BLaER1 (cell line): ENCODE measurements around the gene ASTN2.

Source experiments
- H3K27ac ChIP-seq: shearing (Covaris generic); formaldehyde crosslinking; 2 replicates; pipeline ENCODE4 v1.8.1; 2022
- H3K27me3 ChIP-seq: shearing (Covaris generic); formaldehyde crosslinking; 2 replicates; pipeline ENCODE4 v1.8.1; 2022
- H3K36me3 ChIP-seq: shearing (Covaris generic); formaldehyde crosslinking; 2 replicates; pipeline ENCODE4 v1.8.1; 2022
- H3K4me1 ChIP-seq: shearing (Covaris generic); formaldehyde crosslinking; 2 replicates; pipeline ENCODE4 v1.8.1; 2022
- H3K4me2 ChIP-seq: shearing (Covaris generic); formaldehyde crosslinking; 2 replicates; pipeline ENCODE4 v1.8.1; 2022
- H3K4me3 ChIP-seq: shearing (Covaris generic); formaldehyde crosslinking; 2 replicates; pipeline ENCODE4 v1.8.1; 2022
- H3K9ac ChIP-seq: shearing (Covaris generic); formaldehyde crosslinking; 2 replicates; pipeline ENCODE4 v1.8.1; 2022
- H3K9me3 ChIP-seq: shearing (Covaris generic); formaldehyde crosslinking; 2 replicates; pipeline ENCODE4 v1.8.1; 2022
- H4K20me1 ChIP-seq: shearing (Covaris generic); formaldehyde crosslinking; 2 replicates; pipeline ENCODE4 v1.8.1; 2022
- Cebpa-rat ChIP-seq: shearing (Covaris generic); IDR thresholded peaks from 2 replicates; pipeline ENCODE4 v1.8.1; 2022

Gene ASTN2

GRCh38 chr9:116423149-116423548, 991.7 kb downstream of the ASTN2 start:
- no peak overlapping the region for H3K27ac ChIP-seq
- no peaks in the 10 kb centered on the region for H3K9me3 ChIP-seq
- H3K4me3 ChIP-seq: no peak overlapping the region
- no peak overlapping the region for H3K9ac ChIP-seq
- no peaks in the 10 kb centered on the region for H3K4me1 ChIP-seq
- H3K36me3 ChIP-seq: no peaks in the 10 kb centered on the region
- no peak for TF ChIP-seq Cebpa-rat
- no peaks in the 10 kb centered on the region for H3K27me3 ChIP-seq
- H3K4me2 ChIP-seq: no peak overlapping the region
- H4K20me1 ChIP-seq: no peaks in the 10 kb centered on the region

DNA sequence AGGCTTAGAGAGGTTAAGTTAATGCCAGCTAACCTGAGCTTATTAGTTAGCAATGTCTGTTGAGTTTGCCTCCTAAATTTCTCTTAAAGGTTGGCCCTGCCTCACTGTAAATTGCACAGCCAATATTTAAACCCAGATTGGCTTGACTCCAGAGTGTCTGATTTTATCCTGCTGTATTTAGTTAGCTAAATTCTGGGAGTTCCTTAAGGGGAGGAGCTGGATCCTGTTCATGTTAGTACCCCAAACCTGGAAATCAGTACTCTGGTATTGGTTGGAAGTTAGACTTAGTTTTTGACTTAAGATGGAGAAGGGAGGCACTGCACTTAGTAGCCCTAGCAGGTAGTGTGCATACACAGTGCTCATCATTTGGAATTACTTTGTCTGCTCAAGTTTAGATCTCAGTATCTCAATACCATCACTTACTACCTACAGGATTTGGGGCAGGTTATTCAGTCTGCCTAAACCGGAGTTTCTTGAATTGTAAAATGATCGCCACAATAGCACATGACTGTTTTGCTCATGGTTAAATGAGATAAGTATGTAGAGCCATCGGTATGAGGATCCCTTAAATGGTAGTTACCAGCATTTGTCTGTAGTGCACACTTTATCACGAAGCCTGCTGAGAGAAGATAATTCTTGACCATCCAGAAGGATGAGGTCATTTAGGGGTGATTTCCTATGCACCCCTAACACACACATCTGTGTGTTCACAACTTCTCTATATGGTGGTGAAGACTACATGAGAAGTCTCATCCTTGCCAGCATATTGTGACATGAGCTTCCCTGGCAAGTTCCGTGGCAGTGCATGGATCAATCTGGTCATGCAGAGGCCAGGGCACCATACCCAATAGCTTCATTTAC, 992.5 kb downstream of the ASTN2 start:
- no peak for TF ChIP-seq Cebpa-rat
- Histone ChIP-seq H3K9me3 (no peaks in the 10 kb centered on the region), H4K20me1 (no peaks in the 10 kb centered on the region)

DNA sequence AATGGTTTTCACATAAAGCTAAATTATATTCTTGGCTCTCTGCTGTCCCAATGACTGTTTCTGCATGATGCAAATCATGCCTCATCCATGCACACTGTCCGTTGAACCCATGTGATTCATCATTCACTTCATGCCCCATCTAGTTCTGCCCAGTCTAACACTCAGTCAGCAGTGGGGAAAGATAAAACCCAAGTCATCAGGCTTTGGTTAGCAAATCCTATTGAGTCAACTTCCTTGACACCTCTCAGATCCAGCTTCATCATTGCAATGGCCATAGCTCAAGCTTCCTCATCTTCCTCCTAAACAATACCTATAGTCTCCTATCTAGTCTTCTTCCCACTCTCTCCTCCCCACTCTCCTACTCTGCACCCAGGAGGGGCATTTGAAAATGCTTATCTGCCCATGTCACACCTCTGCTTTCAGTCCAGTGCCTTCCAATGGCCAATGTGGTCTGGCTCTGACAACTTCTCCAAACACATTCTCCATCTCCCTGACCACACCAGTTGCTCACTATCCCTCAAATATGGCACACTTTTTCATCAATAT, 993.8 kb downstream of the ASTN2 start:
- Histone ChIP-seq H3K27me3 (no peaks in the 10 kb centered on the region), H3K4me3 (no peak overlapping the region), H3K4me1 (no peaks in the 10 kb centered on the region), H3K4me2 (no peak overlapping the region), H3K27ac (no peak overlapping the region), H3K36me3 (no peaks in the 10 kb centered on the region), H3K9ac (no peak overlapping the region), H3K9me3 (no peaks in the 10 kb centered on the region), H4K20me1 (no peaks in the 10 kb centered on the region)
- TF ChIP-seq Cebpa-rat: no peak

More for the DNA sequence above, 992.5 kb downstream of the ASTN2 start:
- Histone ChIP-seq H3K4me1 (no peaks in the 10 kb centered on the region), H3K27ac (no peak overlapping the region), H3K27me3 (no peaks in the 10 kb centered on the region), H3K4me3 (no peak overlapping the region), H3K4me2 (no peak overlapping the region), H3K36me3 (no peaks in the 10 kb centered on the region), H3K9ac (no peak overlapping the region)

- H3K36me3 ChIP-seq: no peaks in the 10 kb centered on the region
- no peak overlapping the region for H3K27ac ChIP-seq
- no peak overlapping the region for H3K9ac ChIP-seq
- no peaks in the 10 kb centered on the region for H3K4me1 ChIP-seq
- H3K4me2 ChIP-seq: no peak overlapping the region
- no peaks in the 10 kb centered on the region for H3K27me3 ChIP-seq
- H4K20me1 ChIP-seq: no peaks in the 10 kb centered on the region
- no peak for TF ChIP-seq Cebpa-rat
- H3K4me3 ChIP-seq: no peak overlapping the region
- H3K9me3 ChIP-seq: no peaks in the 10 kb centered on the region
Observed at GRCh38 chr9:116419181-116419580, 995.7 kb downstream of the ASTN2 start.

DNA sequence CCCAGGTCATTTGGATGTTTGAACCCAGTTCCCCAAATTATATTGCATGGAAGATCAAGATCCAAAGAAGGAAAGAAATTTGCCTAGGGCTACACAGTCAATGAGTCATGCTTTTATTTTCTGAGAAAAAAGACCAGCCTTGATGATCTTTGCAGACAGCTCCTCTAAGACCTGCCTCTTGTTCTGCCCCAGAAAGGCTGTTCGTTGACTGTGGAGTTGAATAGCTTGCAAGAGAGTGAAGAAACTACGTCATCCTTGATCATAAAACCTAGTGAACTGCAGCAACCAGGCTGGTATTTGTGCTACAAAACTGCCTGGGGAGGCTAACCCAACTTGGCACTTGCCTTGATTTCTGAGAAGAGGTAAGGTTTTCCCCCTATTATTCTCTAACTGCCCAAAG, 997.4 kb downstream of the ASTN2 start:
- Histone ChIP-seq H3K36me3 (no peaks in the 10 kb centered on the region), H3K9me3 (no peaks in the 10 kb centered on the region), H3K4me1 (no peaks in the 10 kb centered on the region), H3K4me2 (no peak overlapping the region), H3K4me3 (no peak overlapping the region), H3K27ac (no peak overlapping the region), H4K20me1 (no peaks in the 10 kb centered on the region), H3K9ac (no peak overlapping the region), H3K27me3 (no peaks in the 10 kb centered on the region)
- no peak for TF ChIP-seq Cebpa-rat

GRCh38 chr9:116416421-116416820, 998.4 kb downstream of the ASTN2 start:
- no peaks in the 10 kb centered on the region for H3K36me3 ChIP-seq
- no peaks in the 10 kb centered on the region for H3K4me1 ChIP-seq
- no peak overlapping the region for H3K4me2 ChIP-seq
- no peak for TF ChIP-seq Cebpa-rat
- H3K27me3 ChIP-seq: no peaks in the 10 kb centered on the region
- H3K4me3 ChIP-seq: no peak overlapping the region
- no peak overlapping the region for H3K9ac ChIP-seq
- H3K9me3 ChIP-seq: no peaks in the 10 kb centered on the region
- no peaks in the 10 kb centered on the region for H4K20me1 ChIP-seq
- H3K27ac ChIP-seq: no peak overlapping the region

- H3K9ac ChIP-seq: no peak overlapping the region
- H3K4me2 ChIP-seq: no peak overlapping the region
- H3K27ac ChIP-seq: no peak overlapping the region
- no peaks in the 10 kb centered on the region for H3K27me3 ChIP-seq
- no peaks in the 10 kb centered on the region for H3K4me1 ChIP-seq
- no peak for TF ChIP-seq Cebpa-rat
- H3K9me3 ChIP-seq: no peaks in the 10 kb centered on the region
- H3K4me3 ChIP-seq: no peak overlapping the region
- no peaks in the 10 kb centered on the region for H3K36me3 ChIP-seq
- no peaks in the 10 kb centered on the region for H4K20me1 ChIP-seq
Observed at GRCh38 chr9:116414374-116414773, 1000.5 kb downstream of the ASTN2 start.

GRCh38 chr9:116411506-116411905, 1003.4 kb downstream of the ASTN2 start:
- no peak for TF ChIP-seq Cebpa-rat
- no peak overlapping the region for H3K4me2 ChIP-seq
- H3K4me3 ChIP-seq: no peak overlapping the region
- no peaks in the 10 kb centered on the region for H3K4me1 ChIP-seq
- no peaks in the 10 kb centered on the region for H3K36me3 ChIP-seq
- H3K9ac ChIP-seq: no peak overlapping the region
- H3K27me3 ChIP-seq: no peaks in the 10 kb centered on the region
- H3K27ac ChIP-seq: no peak overlapping the region
- H3K9me3 ChIP-seq: no peaks in the 10 kb centered on the region
- H4K20me1 ChIP-seq: no peaks in the 10 kb centered on the region

DNA sequence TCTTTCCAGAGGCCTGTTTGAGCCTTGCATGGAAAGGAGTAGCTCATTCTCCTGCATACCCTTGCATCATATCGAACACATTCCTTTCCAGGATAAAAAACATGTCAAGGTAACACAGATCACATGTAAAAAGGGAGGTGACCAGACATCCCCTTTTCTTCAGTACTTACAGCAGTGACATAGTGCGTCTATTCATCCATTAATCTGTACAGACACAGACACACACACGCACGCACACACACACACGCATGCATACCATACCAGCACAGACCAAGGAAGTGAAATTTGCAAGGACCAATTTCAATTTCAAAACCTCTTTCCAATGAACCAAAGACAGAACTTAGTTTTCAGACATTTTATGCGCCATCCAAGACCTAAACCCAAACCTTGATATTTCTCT, 1005.2 kb downstream of the ASTN2 start:
- Histone ChIP-seq H3K27ac (no peak overlapping the region), H3K9ac (no peak overlapping the region), H3K27me3 (no peaks in the 10 kb centered on the region), H3K4me2 (no peak overlapping the region), H3K9me3 (no peaks in the 10 kb centered on the region), H3K36me3 (no peaks in the 10 kb centered on the region), H3K4me3 (no peak overlapping the region), H3K4me1 (peaks cover 3% of the 10 kb centered on the region; the same call in 1 of the 2 replicates), H4K20me1 (no peaks in the 10 kb centered on the region)
- TF ChIP-seq Cebpa-rat: no peak

GRCh38 chr9:116409129-116409528, 1005.7 kb downstream of the ASTN2 start:
- Histone ChIP-seq H3K4me3 (no peak overlapping the region), H4K20me1 (no peaks in the 10 kb centered on the region), H3K27ac (no peak overlapping the region), H3K36me3 (no peaks in the 10 kb centered on the region), H3K27me3 (no peaks in the 10 kb centered on the region), H3K9me3 (no peaks in the 10 kb centered on the region), H3K4me2 (no peak overlapping the region), H3K4me1 (peaks cover 8% of the 10 kb centered on the region; the same call in 1 of the 2 replicates), H3K9ac (no peak overlapping the region)
- no peak for TF ChIP-seq Cebpa-rat
